Panc1 (cell line): ENCODE data around the gene PCNX2.

Experiments
- CTCF ChIP-seq: fragments of 450-650 bp; IDR thresholded peaks from 2 replicates; pipeline ENCODE4 v1.5.1; 2017; ENCODE audit warnings: mild to moderate bottlenecking
- POLR2AphosphoS5 ChIP-seq: IDR thresholded peaks from 2 replicates; pipeline ENCODE4 v1.6.1; 2012; ENCODE audit warnings: mild to moderate bottlenecking, low read depth, low read length, moderate library complexity
- REST ChIP-seq, 2 experiments: IDR thresholded peaks; 2 replicates each; pipeline ENCODE4 v1.6.1; 2011 to 2012; ENCODE audit warnings: low read depth in 2 of 2, control low read depth in 1 of 2, low read length in 1 of 2, mild to moderate bottlenecking in 1 of 2, moderate library complexity in 1 of 2; ENCODE audit not compliant: insufficient read depth in 1 of 2

- no peak for TF ChIP-seq CTCF
- TF ChIP-seq POLR2AphosphoS5, result no peak
- TF ChIP-seq REST (IDR thresholded peaks at IDR 0.05; ENCODE audit: insufficient read depth in 1 of 2, low read depth in 2 of 2, low read length in 1 of 2), result no peak
Observed at GRCh38 chr1:232964601-232965000, 330.9 kb downstream of the PCNX2 start.
